Skeletal muscle cell (primary cell): Measurements from ENCODE around the gene CCDC18.
A peak's percentile ranks its signal among the peaks of the same experiment; 100 is the strongest.

Experiments used
- DNase-seq: peaks from one replicate; pipeline ENCODE4 v3.0.0-alpha.2; 2010; ENCODE audit warnings: low read depth
- H3K4me3 ChIP-seq: 2 replicates; pipeline ENCODE4 v1.5.1; 2011; ENCODE audit warnings: low read depth, mild to moderate bottlenecking, control low read depth, low read length, moderate library complexity

The CCDC18 gene

GRCh38 chr1:93283496-93283895, 103.0 kb downstream of the CCDC18 start:
- H3K4me3 ChIP-seq, result no peak overlapping the region
- no peak for DNase-seq

GRCh38 chr1:93288558-93288957, 108.0 kb downstream of the CCDC18 start:
- no peak overlapping the region for H3K4me3 ChIP-seq
- DNase-seq, result no peak

DNA sequence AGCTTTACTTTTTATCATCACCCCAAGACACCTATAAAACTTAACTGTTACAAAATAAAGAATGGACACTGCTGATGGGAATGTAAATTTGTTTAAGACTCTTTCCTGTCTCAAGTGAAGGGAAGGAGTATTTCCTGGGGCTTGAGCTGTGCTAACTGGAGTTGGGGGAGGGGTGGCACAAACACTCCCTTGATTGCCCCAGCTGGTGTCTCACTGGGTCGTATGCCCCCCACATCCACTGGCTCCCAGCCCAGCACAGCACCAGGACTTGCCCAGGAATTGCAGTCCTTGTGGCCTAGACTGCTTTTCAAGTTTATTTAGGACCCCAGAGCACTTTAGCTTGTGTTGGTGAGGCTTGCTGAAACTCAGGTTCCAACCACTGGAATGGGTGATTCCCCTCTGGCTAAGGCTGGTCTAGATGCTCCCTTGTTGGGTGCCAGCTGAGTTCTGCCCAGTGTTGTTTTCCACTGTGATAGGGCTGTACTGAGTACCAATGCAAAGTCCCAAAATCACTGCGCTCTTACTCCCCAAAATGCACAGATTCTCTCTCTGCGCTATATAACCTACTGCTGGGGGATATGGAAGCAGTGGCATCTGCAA, 116.1 kb downstream of the CCDC18 start:
- no peak overlapping the region for H3K4me3 ChIP-seq

GRCh38 chr1:93301131-93301530, 120.6 kb downstream of the CCDC18 start:
- no peak overlapping the region for H3K4me3 ChIP-seq

More for the DNA sequence above, 116.1 kb downstream of the CCDC18 start:
- no peak for DNase-seq

DNA sequence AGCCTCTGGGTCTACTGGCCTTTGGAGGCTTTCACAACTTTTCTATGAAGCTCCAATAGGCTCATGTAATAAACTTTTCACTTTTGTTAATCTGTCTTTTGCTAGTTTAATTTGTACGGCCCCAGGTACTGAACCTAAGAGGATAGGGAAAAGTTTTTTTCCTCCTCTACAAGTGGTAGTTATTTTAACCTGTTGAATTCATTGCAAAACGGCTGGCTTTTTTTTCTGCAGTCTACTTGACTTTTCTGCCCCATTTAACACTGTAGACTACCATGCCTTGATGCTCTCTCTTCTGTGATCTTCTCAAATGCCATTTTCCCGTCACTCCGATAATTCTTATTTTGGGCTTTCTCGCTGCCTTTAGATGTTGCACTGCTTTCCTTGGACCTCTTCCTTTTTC, 121.6 kb downstream of the CCDC18 start:
- no peak overlapping the region for H3K4me3 ChIP-seq
- no peak for DNase-seq

More at GRCh38 chr1:93301131-93301530, 120.6 kb downstream of the CCDC18 start:
- no peak for DNase-seq

DNA sequence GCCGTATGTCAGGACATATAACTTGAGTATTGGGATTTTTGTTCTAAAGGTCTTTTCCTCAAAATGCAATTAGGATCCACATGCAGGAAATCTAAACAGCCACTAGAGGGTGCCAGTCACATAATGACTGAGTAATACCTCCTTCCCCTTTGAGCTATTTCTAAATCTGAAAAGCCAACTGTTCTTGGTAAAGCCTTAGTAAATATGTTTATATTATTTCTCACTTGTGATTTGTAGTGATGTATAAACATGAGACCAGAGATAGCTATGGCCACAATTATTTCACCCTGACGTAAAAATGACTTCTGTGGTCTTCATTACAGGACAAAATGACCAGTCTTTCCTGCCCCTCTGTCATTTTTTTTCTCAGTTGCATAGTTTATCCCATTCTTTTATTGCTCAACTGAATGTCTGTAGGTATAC, 124.2 kb downstream of the CCDC18 start:
- DNase-seq, result peak; percentile 35
- no peak overlapping the region for H3K4me3 ChIP-seq

DNA sequence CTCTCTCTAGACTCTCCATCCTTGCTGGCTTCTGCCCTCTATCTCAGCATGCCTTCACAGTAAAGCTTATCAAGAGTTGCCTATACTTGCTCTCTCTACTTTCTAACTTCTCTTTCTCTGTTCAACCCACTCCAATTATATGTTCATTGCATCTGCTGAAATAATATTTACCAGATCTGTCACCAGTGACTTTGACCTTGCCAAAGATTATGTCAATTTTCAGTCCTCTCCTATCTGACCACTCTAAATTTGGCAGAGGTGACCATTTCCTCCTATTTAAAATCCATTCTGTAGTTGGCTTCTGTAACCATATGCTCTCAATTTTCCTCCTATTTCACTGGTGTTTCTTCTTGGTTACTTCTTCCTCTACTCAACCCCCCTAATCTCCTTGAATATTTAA, 126.4 kb downstream of the CCDC18 start:
- H3K4me3 ChIP-seq, result no peak overlapping the region
- no peak for DNase-seq

DNA sequence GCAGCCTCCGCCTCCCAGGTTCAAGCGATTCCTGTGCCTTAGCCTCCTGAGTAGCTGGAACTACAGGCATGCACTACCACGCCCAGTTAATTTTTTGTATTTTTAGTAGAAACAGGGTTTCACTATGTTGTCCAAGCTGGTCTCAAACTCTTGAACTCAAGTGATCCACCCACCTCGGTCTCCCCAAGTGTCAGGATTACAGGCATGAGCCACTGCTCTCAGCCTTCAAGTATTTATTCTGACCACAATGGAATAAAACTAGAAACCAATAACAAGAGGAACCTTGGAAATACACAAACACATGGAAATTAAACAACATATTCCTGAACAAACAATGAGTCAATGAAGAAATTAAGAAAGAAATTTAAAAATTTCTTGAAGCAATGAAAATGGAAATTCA, 132.5 kb downstream of the CCDC18 start:
- H3K4me3 ChIP-seq, result no peak overlapping the region
- no peak for DNase-seq

DNA sequence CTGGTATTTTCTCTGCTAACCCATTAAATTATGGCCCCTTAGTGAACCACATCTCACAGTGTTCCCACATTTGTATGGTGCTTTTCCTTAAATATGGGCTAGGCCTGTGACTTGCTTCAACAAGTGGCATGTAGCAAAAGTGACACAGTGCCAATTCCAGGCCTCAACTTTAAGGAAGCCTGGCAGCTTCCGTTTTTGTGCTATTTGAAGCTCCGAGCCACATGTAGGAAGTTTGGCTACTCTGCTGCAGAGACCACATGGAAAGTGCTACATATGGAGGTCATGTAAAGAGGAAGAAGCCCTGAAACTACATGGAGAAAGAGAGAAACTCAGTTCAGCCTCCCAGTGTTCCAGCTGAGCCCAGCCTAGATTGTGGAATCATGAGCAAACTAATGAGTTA, 136.7 kb downstream of the CCDC18 start:
- no peak for DNase-seq
- H3K4me3 ChIP-seq, result no peak overlapping the region

DNA sequence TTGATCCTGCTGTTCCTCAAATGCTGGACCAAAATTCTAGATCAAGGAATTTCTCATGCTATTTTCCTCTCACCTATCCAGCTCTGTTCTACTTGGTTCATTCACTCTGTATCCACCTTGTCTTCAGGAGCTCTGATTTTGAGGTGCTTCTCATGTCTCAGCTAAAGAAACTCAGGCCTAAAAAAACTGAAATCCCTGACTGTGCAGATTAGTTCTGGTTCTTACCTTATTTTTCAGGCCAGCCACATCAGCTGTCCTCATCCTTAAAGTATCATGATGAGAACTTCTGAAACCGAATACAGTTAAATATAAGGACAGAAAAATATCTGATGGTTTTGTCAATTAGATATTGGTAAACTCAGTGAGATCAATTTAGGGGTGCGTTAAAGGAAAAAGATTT, 137.4 kb downstream of the CCDC18 start:
- H3K4me3 ChIP-seq, result no peak overlapping the region
- DNase-seq, result no peak

DNA sequence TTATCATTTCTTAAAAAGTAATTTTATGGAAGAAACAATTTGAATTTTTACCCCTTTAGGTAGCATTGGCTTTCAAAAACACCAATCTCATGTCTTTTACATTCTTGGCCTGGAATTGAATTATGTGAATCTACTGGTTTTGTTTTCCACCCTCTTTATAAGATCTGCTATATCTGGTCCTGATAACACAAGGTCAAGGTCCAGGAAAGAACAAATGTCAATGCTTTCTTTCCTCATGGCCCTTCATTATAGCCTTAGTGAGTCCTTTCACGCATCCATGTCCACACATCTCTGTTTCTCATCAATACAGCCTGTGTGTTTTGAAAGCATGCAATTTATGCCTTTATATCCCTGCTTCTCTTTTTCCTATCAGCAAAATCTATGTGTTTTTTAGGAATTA, 141.2 kb downstream of the CCDC18 start:
- no peak overlapping the region for H3K4me3 ChIP-seq
- DNase-seq, result no peak

DNA sequence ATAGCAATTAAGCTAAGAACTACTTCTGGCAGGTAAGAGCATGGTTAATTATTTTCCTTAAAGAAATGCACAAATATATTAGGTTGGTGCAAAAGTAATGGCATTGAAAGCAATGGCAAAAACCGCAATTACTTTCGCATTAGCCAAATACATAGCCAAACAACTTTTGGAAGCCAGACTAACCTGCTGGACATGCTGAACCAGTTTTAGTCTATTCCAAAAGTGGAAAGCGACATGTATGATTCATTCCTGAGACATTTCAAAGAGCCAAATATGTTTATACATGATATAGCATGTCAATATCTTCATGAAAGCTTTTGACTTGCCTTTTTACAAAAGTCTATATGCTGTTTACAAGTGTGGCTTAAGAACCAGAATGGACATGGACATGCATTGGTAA, 141.8 kb downstream of the CCDC18 start:
- no peak overlapping the region for H3K4me3 ChIP-seq
- no peak for DNase-seq

- H3K4me3 ChIP-seq, result no peak overlapping the region
- DNase-seq, result no peak
Measured at GRCh38 chr1:93323185-93323820, 142.8 kb downstream of the CCDC18 start.

- DNase-seq, result peak; percentile 59
- no peak overlapping the region for H3K4me3 ChIP-seq
Measured at GRCh38 chr1:93324486-93325464, 144.3 kb downstream of the CCDC18 start.
